WTC11 (cell line): ENCODE measurements around the gene CYLC1. TPM values are rescaled to one million over a fixed set of nuclear protein-coding genes. Genes with fewer than 3 reads are reported as not detected.

Experiments
- ATAC-seq: fragments of 200-7000 bp; cut with Tn5 transposase; 2 replicates; pipeline ENCODE4 v1.10.0; 2021; ENCODE audit warnings: mild to moderate bottlenecking, moderate library complexity
- CTCF ChIA-PET: fragments of 300-600 bp; sonication (Branson Sonifier 250); formaldehyde crosslinking; loops from one replicate; lab custom pipeline; 2021; ENCODE audit warnings: antibody characterized with exemption; lab: Charles Lee
- POLR2A ChIA-PET: fragments of 350-600 bp; sonication (Branson Sonifier 250); formaldehyde crosslinking; loops from one replicate; lab custom pipeline; 2021; ENCODE audit warnings: antibody characterized with exemption; lab: Charles Lee
- DNase-seq: peaks from one replicate; pipeline ENCODE4 v3.0.0; 2021; ENCODE audit warnings: low spot score
- H3K27ac Mint-ChIP-seq: 2 replicates; pipeline ENCODE4 v1.8.0; 2021; ENCODE audit warnings: mixed read lengths
- H3K27me3 Mint-ChIP-seq: 2 replicates; pipeline ENCODE4 v1.8.0; 2021; ENCODE audit warnings: low read depth, mild to moderate bottlenecking, moderate library complexity, mixed read lengths
- H3K36me3 Mint-ChIP-seq: 2 replicates; pipeline ENCODE4 v1.8.0; 2021; ENCODE audit warnings: mixed read lengths
- H3K4me1 Mint-ChIP-seq: 2 replicates; pipeline ENCODE4 v1.8.0; 2022; ENCODE audit warnings: mixed read lengths
- H3K4me3 Mint-ChIP-seq: 2 replicates; pipeline ENCODE4 v1.8.0; 2021; ENCODE audit warnings: mild to moderate bottlenecking, moderate library complexity, mixed read lengths
- H3K9me3 Mint-ChIP-seq: 2 replicates; pipeline ENCODE4 v1.8.0; 2021; ENCODE audit warnings: mixed read lengths
- AFF4 ChIP-seq: sonication (generic); formaldehyde crosslinking; IDR thresholded peaks from 2 replicates; pipeline ENCODE4 v1.8.1; 2023; ENCODE audit warnings: mild to moderate bottlenecking, missing genetic modification reagents, borderline replicate concordance
- CREM ChIP-seq: sonication (generic); formaldehyde crosslinking; IDR thresholded peaks from 2 replicates; pipeline ENCODE4 v1.8.1; 2022; ENCODE audit warnings: mild to moderate bottlenecking, missing genetic modification reagents, moderate library complexity
- ELF4 ChIP-seq: sonication (generic); formaldehyde crosslinking; IDR thresholded peaks from 2 replicates; pipeline ENCODE4 v1.8.1; 2022; ENCODE audit warnings: low read depth, mild to moderate bottlenecking, moderate library complexity, missing genetic modification reagents
- ETV6 ChIP-seq: sonication (generic); formaldehyde crosslinking; IDR thresholded peaks from 2 replicates; pipeline ENCODE4 v1.8.1; 2022; ENCODE audit warnings: mild to moderate bottlenecking, missing genetic modification reagents
- GRHL2 ChIP-seq: fragments of 250-450 bp; sonication (Bioruptor Pico); IDR thresholded peaks from 2 replicates; pipeline ENCODE4 v1.8.0; 2022; ENCODE audit warnings: mild to moderate bottlenecking, moderate library complexity; ENCODE audit not compliant: insufficient replicate concordance, severe bottlenecking
- HMGA2 ChIP-seq: fragments of 250-450 bp; sonication (Bioruptor Pico); IDR thresholded peaks from 2 replicates; pipeline ENCODE4 v1.4.0; 2021; ENCODE audit warnings: mild to moderate bottlenecking, moderate library complexity
- IRF2 ChIP-seq: sonication (generic); formaldehyde crosslinking; IDR thresholded peaks from 2 replicates; pipeline ENCODE4 v1.8.0; 2022; ENCODE audit warnings: low read depth, missing genetic modification reagents, borderline replicate concordance
- JUN ChIP-seq: sonication (generic); formaldehyde crosslinking; IDR thresholded peaks from 2 replicates; pipeline ENCODE4 v1.8.0; 2023; ENCODE audit warnings: mild to moderate bottlenecking, missing genetic modification reagents
- MLX ChIP-seq: sonication (generic); formaldehyde crosslinking; IDR thresholded peaks from 2 replicates; pipeline ENCODE4 v1.8.1; 2023; ENCODE audit warnings: mild to moderate bottlenecking, missing genetic modification reagents, moderate library complexity
- MYBL2 ChIP-seq: sonication (generic); formaldehyde crosslinking; IDR thresholded peaks from 2 replicates; pipeline ENCODE4 v1.8.1; 2023; ENCODE audit warnings: mild to moderate bottlenecking, moderate library complexity, missing genetic modification reagents
- PRDM15 ChIP-seq: sonication (generic); formaldehyde crosslinking; IDR thresholded peaks from 2 replicates; pipeline ENCODE4 v1.8.0; 2022; ENCODE audit warnings: missing genetic modification reagents
- RORB ChIP-seq: fragments of 250-450 bp; sonication (Bioruptor Pico); IDR thresholded peaks from 2 replicates; pipeline ENCODE4 v1.9.0; 2021; ENCODE audit warnings: mild to moderate bottlenecking
- TEAD1 ChIP-seq: sonication (generic); formaldehyde crosslinking; IDR thresholded peaks from 2 replicates; pipeline ENCODE4 v1.8.0; 2022; ENCODE audit warnings: mild to moderate bottlenecking, missing genetic modification reagents
- TP53 ChIP-seq: sonication (generic); formaldehyde crosslinking; IDR thresholded peaks from 2 replicates; pipeline ENCODE4 v1.8.1; 2023; ENCODE audit warnings: mild to moderate bottlenecking, missing genetic modification reagents
- USF2 ChIP-seq: sonication (generic); formaldehyde crosslinking; IDR thresholded peaks from 2 replicates; pipeline ENCODE4 v1.8.1; 2023; ENCODE audit warnings: mild to moderate bottlenecking, missing genetic modification reagents, moderate library complexity
- ZNF263 ChIP-seq: sonication (generic); formaldehyde crosslinking; IDR thresholded peaks from 2 replicates; pipeline ENCODE4 v1.8.1; 2022; ENCODE audit warnings: low read depth, mild to moderate bottlenecking, moderate library complexity, missing genetic modification reagents
- ZNF423 ChIP-seq: fragments of 250-450 bp; sonication (Bioruptor Pico); IDR thresholded peaks from 2 replicates; pipeline ENCODE4 v2.1.2; 2022; ENCODE audit warnings: mild to moderate bottlenecking, moderate library complexity
- ZNF512 ChIP-seq: sonication (generic); formaldehyde crosslinking; IDR thresholded peaks from 2 replicates; pipeline ENCODE4 v1.8.1; 2022; ENCODE audit warnings: missing genetic modification reagents, borderline replicate concordance
- ZSCAN18 ChIP-seq: fragments of 250-450 bp; sonication (Bioruptor Pico); IDR thresholded peaks from 2 replicates; pipeline ENCODE4 v2.1.2; 2022; ENCODE audit warnings: mild to moderate bottlenecking, moderate library complexity
- total RNA-seq: library from RNA; stranded (reverse); gene quantifications from 3 replicates; pipeline ENCODE4 v1.2.3, GENCODE V29; 2021

Gene CYLC1
- total RNA-seq, 1 experiment from 2014 or later: not detected

- Mint-ChIP-seq H3K9me3 (no peaks in the 10 kb centered on the region), H3K27ac (no peak overlapping the region), H3K27me3 (no peaks in the 10 kb centered on the region), H3K4me1 (no peaks in the 10 kb centered on the region)
- CTCF ChIA-PET: interaction anchor here (1.0 kb wide), 1 partner anchor 163 kb away, joined by 3 read pairs; no protein-coding TSS in a partner anchor
- TF ChIP-seq CREM: no peak
- TF ChIP-seq HMGA2: no peak
- TF ChIP-seq GRHL2 (CRISPR knock-in tag): no peak
- no peak for TF ChIP-seq ZNF263 (CRISPR knock-in tag)
- TF ChIP-seq JUN (CRISPR knock-in tag): no peak
- TF ChIP-seq ZNF423 (CRISPR knock-in tag): no peak
- TF ChIP-seq TP53 (CRISPR knock-in tag): no peak
- no peak for TF ChIP-seq PRDM15 (CRISPR knock-in tag)
- no peak for TF ChIP-seq USF2 (CRISPR knock-in tag)
- no peak for TF ChIP-seq ELF4 (CRISPR knock-in tag)
- no peak for TF ChIP-seq AFF4 (CRISPR knock-in tag)
- no peak for TF ChIP-seq MYBL2 (CRISPR knock-in tag)
- TF ChIP-seq RORB: no peak
- no peak for TF ChIP-seq ZNF512 (CRISPR knock-in tag)
- no peak for TF ChIP-seq MLX (CRISPR knock-in tag)
- TF ChIP-seq ZSCAN18: no peak
- no peak for TF ChIP-seq IRF2 (CRISPR knock-in tag)
- no peak for TF ChIP-seq ETV6 (CRISPR knock-in tag)
- no peak for TF ChIP-seq TEAD1 (CRISPR knock-in tag)
- TF ChIP-seq, all 79 proteins: peak for 0
- POLR2A ChIA-PET: no interaction called here
- Mint-ChIP-seq H3K36me3 (no peaks in the 10 kb centered on the region), H3K4me3 (no peak overlapping the region)
- no peak for ATAC-seq
- DNase-seq: no peak
Measured at GRCh38 chrX:83934220-83934619, 73.3 kb downstream of the CYLC1 start.
